Inferior parietal cortex (tissue), 1 donor: ENCODE results near the gene DUS1L.

Source experiments
- DNase-seq: peaks from one replicate; pipeline ENCODE4 v3.0.0-alpha.2; 2016; ENCODE audit errors: extremely low spot score

DUS1L gene

DNA sequence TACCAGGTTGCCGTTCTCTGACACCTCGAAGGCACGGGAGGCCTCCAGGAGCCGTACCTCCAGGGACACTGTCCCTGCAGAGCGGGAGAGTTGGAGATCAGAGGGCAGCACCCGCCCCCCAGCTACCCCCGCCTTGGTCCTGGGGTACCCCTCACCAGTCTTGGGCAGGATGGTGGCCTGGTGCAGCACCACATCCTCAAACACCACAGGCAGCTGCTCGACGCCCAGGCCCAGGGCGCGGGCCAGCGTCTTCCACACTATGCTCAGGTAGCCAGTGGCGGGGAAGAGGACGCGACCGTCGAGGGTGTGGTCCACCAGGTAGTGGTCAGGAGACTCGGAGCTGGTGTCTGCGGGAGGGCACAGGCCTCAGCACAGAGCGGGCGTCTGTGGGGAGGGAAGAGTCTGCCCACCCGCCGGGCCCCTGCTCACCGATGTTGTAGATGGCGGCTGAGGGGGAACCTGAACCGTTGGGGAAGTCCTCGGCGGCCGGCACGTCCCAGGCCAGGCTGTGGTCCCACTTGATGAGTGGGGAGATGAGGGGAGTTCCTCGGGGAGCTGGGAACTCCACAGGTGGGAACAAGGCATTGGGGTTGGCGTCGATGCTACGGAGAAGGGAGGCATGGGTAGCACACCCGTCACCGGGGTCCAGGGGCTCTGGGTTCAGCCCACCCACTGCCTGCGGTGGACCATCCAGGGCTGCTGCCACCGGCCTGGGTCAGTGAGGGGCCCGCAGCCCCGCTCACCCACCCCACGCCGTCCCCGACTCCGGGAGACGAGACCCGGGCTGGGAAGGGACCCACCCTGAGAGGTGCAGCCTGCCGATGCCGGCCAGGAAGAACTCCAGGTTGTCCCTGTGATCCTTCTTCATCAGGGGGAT, 22.6 kb upstream of the DUS1L start:
- no peak for DNase-seq

DNA sequence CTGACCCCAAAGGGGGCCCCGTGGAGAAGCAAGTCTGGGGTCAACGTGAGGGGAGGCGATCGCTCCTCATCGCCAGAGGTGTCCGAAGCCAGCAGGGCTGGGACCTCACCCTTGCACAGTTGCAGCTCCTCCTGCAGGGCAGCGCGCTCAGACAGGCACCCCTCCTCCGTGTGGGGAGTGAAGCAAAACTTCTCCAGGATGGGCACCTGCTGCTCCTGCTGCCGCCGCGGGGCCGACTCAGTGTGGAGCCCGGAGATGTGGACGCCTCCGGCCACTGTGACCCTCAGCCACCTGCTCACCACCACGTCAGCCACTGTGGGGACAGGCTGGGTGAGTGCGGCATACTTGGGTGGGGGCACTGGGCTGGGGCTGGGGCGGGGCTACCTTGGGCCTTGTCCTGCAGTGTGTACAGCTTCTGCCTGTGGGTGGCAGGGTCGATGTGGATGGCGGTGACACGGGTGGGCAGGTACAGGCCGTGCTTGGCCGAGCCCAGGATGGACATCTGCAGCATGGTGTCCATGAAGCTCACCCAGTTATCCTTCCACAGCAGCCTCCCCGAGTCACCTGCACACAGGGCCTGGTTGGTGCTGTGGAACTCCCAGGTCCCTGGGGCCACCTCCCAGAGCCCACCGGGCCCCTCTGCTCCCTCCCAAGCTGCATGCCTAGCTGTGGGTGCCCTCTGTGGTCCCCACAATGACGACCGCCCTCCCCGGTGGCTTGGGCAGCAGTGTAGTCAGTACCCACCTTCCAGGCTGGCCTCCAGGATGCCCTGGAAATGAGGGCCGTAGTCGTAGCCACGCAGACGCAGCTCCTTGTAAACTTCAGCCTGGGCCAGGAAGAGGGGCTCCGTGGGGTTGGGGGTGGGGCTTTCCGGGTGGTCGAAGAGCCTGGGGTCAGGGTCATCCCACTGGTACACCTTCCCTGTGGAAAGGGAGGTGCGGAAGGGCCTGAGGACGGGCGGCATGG, 21.6 kb upstream of the DUS1L start:
- DNase-seq = no peak

DNA sequence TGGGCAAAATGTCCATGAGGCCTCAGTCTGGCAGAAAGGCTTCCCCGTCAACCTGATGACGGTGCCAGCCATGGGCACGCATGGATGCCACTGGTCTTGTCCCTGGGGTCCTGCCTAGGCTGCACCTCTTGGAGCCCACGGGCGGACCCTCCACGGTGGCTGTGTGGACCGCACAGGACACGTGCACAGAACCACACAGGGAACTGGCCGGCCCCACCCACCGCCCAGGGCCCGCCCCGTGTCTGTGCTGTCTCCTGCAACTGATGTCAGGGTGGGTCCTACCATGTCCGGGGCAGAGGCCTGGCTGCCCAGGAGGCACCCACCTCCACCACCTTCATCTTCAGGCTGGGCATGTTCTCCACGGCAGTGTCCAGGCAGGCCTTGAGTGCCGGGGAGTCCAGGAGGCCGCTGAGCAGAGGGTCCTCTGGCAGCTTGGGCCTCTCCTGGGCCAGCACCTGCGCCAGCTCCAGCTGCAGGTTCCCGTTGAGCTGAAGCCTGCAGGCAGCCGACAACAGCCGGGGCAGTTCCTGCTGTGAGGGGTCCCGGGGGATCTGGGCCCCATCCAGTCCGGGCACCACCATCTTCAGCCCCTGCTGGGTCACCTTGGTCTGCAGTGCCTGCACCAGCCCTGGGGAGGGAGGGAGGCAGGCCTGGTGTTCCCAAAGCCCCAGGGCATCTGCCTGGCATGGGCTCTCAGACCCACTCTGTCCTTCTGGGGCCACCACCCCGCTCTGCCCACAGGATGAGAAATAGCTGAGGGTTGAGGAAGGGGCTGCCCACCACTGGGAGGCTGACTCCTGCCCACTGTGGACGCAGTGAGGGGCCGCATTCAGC, 20.5 kb upstream of the DUS1L start:
- DNase-seq = no peak

DNA sequence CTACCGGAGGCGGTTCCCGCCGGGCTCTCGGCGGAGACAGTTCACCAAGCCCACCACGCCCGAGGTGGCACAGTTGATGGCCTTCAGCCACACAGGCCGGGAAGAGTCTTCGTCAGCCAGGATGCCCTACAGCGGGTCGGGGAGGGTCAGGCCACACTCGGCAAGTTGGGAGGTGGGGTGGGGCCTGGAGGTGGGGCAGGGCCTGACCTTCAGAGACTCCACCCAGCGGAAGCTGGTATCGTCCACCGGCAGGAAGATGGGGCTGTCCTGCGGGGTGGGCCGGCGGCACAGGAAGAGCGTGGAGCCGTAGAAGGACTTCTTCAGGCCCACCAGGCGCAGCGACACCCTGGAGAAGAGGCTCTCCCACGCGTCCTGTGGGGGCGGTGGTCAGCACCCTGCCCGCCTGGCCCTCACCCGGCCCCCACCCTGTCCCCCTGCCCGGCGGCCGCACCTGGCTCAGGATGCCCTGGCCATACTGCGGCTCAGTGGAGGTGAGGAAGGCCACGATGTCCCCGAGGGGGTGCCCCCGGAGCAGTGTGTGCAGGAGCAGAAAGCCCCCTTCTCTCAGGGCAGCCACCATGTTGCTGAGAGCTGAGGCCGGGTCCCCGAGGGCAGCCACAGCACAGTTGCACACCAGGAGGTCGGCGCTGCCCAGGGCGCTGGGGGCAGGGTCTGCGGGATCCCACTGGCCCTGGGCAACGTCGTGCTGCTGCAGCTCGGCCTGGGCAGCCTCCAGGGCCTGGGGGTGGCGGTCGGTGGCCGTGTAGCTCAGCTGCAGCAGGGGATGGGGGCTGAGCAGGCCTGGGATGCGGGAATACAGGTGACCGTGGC, 19.6 kb upstream of the DUS1L start:
- no peak for DNase-seq

DNA sequence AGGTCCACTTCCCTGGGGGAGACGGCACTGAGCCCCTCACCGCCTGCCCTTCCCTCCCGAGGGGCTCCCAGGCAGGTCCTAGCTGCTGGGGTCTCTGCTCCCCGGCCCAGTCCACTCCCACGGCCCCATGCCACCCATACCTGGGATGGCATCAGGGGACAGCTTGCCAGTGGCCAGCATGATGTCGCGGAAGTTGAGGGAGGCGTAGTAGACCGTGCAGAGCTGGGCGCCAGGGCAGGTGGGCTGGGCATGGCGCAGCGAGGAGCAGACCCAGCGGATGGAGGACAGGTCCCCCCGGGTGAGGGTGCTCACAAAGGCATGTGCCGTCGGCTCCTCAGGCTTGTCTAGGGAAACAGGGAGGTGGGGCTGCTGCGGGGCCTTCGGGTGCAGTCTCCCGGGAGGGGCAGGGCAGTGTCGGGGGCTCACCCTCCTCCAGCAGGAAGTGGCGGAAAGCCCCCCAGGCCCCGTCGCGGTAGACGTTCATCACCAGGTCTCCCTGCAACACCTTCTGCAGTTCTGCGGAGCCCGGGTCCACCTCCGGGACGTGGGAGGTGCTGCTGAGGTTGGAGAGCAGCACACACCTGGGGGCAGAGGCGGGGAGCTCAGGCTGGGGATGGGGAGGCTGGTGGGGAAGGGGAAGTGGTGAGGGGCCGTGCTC, 18.9 kb upstream of the DUS1L start:
- no peak for DNase-seq

DNA sequence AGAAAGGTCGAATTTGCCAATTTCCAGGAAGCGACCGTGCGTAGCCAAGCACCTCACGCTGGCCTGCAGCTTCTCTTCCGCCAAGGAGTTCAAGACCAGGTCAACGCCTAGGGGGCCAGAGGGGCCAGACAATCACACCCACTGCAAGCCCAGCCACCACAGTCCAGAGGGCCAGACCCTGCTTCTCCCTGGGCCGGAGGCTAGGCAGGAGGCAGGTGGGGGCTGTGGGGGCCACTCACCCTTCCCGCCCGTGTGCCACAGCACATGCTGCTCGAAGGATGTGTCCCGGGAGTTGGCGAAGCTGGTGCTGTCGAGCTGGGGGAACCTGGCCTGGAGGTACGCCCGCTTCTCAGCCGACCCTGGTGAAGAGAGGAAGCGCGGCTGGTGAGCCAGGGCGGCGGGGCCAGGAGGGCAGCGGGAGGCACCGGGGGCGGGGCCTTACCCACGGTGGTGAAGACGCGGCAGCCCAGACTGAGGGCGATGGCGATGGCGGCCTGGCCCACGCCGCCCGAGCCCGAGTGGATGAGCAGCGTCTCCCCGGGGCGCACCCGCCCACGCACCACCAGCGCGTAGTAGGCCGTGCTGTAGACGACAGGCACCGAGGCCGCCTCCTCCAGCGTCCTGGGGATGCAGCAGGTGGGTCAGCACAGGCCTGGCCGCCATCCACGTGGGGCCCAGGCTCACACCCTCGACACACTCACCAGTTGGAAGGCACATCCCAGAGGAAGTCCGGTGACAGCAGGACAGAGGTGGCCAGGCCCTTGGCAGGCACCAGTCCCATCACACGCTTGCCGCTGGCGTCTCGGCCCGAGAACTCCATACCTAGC, 18.1 kb upstream of the DUS1L start:
- DNase-seq = no peak

DNA sequence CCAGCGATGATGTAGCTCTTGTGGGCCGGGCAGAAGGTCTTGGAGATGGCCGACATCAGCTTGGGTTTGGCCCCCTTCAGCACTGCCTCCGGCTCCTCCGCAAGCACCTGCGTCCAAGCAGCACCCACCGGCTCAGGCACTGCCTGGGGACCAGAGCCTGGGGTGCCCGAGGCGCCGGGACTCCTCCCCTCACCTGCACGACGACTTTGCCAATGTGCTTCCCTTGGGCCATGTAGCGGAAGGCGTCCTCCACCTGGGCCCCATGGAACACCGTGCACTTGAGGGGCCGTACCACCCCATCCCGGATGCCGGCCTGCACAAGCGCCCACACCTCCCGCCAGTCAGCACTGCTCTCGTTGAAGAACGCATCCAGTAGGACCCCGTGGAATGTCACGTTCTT, 17.4 kb upstream of the DUS1L start:
- DNase-seq = no peak

DNA sequence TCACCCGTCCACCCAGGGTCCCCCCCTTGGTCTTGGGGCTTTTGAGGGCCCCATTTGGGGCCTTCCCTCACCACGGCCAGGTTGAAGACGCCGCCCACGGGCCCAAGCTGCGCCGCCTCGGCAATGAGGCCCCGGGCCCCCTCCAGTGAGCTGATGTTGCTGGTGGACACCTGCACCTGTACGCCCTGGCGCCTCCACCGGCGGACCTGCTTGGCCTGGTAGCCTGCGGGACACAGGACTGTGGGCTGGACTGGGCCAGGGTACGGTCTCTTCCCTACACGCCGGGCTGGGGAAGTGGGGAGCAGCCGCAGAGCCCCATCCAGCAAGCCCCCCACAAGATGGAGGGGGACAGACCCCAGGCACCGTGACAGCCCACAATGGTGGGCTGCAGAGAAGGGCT, 16.9 kb upstream of the DUS1L start:
- DNase-seq = no peak

DNA sequence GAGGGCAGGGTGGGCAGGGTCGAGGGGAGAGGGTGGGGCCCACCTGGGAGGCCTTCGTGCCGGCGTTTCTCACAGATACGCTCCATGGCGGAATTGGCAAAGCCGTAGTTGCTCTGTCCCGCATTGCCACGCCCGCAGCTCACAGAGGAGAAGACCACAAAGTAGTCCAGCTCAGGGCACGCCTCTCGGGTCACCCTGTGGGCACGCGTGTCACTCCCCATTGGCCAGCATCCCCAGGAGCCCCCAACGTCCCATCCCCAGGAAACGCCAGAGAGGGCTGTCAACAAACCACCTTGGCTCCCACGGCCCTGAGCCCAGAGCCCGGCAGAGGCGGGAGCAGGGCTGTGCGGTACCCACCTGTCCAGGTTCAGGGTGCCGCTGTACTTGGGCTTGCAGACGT, 16.4 kb upstream of the DUS1L start:
- DNase-seq = no peak

DNA sequence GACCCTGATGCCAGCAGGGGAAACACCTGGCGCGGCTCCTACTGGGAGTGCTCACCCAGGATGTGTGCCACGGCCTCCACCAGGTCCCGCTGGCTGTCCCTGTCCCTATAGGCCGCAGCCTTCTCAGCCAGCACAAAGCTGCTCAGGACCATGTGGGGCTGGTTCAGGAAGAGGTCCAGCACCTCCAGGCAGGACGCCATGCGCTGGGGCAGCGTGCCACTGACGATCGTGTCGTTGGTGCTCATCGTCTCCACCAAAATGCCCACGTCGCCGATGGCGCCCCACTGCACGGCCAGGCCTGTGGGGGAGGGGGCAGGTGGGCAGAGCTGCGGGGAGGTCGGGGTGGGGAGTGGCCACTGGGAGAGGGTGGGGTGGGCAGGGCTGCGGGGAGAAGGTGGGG, 15.9 kb upstream of the DUS1L start:
- DNase-seq = no peak

DNA sequence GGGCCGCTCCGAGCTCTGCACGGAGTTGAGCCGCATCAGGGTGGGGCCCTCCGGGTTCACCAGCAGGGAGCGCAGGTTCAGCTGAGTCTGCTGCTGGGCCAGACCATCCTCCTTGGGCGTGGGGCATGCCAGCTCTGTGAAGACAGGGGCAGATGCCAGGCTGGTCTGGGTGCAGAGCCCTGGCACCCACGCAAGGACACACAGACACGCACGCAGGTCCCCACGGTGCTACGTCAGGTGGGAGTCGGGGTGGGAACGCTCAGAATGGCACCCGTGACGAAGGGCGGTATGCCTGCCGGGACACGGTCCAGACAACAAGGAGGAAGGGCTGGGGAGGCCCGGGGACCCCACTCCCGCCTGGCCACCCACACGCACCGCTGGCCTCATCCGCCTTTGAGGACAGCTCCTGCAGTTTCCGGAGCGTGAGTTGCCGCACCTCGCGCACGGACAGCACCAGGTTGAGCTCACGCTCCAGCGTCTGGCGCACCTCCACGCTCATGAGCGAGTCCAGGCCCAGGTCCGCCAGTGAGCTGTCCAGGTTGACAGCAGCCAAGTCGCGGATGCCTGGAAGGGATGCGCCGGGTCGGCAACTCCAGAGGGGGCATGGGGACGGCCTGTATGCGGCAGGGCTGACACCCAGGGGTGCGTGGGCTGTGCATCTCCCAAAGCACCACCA, 15.3 kb upstream of the DUS1L start:
- DNase-seq = no peak

DNA sequence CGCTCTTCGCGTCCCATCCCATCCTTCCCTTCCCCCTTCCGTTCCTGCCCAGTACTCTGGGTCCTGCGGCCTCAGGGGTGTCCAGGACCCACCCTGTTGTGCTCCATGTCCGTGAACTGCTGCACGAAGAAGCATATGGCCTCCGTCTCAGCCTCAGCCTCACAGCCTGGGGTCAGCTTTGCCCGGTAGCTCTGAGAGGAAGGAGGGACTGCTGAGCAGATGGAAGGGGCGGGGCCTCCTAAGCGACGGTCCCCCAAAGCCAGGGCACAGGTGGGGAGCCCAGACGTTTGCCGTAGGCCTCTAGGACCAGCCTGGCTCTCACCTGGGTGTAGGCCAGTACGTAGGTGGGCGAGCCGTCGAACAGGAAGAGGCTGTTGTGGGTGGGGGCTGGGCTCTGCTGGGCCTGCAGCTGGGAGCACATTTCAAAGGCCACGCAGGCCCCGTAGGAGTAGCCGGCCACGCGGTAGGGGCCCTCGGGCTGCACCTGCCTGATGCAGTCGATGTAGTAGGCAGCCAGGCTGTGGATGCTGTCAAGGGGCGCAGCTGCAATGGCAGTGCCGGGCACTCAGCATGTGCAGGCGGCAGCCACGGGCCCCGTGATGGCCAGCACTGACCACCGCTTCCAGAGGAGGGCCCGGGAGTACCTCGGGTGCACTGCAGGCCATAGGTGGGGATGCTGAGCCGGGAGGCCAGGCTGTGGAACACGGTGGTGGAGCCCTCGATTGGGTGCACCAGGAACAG, 14.6 kb upstream of the DUS1L start:
- no peak for DNase-seq

DNA sequence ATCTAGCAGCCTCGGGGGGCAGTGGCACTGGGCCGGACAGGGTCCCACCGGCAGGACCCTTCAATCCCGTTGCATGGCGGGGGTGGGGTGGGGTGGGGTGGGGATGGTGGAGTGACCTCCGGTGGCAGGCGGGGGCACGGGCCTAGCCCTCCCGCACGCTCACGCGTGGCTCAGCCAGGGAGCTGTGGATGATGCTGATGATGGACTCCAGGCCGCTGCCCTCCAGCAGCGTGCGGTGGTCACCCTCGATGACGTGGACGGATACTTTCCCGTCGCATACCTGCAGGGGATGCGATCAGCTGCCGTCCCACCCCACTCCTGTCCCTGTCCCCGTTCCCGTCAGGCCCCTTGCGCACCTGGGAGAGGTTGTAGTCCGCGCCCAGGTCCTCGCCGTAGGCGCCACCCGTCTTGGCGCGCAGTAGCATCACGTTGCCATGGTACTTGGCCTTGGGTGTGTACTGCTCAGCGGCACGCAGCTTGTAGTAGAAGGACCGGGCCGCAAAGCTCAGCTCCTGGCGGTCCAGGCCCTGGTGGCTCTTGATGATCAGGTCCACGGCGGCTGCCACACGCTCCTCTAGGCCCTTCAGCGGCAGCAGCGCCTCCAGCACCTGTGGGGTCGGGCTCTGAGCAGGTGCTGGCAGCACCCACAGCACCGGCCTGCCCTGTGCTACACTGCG, 13.5 kb upstream of the DUS1L start:
- DNase-seq = no peak

DNA sequence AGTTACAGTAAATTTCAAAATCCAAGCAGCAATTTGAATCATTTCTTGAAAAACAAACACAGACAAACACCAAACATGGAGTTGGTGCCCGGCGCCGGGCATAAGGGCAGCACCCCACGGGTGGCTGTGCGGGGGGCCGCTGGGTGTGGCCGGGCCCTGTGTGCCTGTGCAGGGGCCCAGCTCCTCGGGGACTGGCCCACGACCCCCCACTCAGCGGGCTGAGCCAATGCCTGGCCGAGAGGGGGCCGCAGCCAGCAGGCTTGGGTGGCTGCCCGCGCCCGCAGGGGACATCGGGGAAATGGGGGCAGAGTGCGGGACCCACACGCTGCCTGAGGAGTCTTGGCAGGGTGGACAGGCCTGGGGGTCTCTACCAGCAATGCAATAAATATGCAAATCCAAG, 12.8 kb upstream of the DUS1L start:
- DNase-seq = no peak

DNA sequence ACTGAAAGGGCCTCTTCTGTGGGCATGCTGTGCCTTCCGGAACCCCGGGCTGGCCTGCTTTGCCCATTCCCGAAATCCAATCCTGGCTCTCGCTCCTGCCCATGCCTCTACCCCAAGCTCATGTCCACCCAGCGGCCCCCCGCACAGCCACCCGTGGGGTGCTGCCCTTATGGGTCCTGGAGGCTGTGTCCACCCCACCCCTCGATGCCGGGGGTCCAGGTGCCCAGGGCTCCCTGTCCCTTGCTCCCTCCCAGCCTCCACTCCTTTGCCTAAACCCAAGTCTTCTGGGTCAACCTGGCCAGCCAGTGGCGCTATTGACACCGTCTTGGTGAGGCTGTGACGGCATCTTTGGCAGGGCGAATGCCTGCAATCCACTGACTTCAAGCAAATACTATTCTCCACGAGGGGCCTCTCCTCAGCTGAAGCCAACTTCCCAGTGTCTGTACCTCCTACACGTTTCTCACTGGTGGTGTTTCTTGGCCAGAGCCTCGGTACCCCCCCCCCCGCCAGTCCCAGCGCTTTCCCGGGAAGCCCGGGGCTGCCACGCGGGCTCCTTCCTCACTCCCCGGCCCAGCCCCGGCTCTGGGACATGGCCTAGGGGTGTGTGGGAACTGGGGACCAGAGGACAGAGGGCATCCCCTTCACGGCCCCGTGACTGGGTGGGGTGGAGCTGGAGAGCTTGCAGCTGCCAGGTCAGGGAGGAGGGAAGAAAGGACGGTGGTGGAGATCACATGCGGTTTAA, 12.2 kb upstream of the DUS1L start:
- peak; percentile 29 for DNase-seq

DNA sequence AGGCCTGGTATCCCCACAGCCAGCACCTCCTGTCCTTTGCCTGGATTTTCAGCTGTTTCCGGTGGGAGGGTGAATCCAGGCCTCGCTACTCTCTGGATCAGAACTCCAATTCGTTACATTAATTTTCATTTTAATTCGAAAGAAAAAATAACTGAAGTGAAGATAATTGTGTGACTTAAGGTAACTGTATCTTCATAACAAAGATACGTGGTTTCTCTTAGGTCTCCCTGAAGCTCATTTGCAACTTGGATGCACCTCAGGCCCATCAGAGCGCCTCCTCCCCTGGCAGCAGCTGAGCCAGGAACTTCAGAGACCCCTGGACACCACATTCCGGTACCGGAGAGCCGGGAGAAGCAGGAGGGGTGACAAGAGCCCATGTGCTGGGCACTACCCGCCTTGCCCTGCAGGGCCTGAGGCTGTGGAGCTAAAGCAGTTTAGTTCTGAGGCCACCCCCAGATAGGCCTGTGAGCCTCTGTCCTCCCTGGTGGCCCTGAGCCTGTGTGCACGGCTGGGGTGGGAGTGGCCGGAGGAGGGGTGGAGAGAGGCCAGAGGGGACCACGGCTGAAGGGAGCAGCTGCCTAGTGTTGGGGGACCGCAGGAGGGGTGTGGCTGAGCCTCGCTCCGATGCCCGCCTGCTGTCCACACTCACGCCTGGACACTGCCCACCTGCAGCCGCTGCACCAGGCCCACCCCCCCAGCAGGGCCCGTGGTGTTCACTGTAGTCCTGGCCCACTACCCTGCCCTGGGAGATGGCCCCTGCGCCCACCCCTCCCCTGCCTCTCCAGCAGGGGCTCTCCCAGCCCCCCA, 11.4 kb upstream of the DUS1L start:
- DNase-seq = no peak
